Measurements from ENCODE around the gene H19.

H19 gene

DNA sequence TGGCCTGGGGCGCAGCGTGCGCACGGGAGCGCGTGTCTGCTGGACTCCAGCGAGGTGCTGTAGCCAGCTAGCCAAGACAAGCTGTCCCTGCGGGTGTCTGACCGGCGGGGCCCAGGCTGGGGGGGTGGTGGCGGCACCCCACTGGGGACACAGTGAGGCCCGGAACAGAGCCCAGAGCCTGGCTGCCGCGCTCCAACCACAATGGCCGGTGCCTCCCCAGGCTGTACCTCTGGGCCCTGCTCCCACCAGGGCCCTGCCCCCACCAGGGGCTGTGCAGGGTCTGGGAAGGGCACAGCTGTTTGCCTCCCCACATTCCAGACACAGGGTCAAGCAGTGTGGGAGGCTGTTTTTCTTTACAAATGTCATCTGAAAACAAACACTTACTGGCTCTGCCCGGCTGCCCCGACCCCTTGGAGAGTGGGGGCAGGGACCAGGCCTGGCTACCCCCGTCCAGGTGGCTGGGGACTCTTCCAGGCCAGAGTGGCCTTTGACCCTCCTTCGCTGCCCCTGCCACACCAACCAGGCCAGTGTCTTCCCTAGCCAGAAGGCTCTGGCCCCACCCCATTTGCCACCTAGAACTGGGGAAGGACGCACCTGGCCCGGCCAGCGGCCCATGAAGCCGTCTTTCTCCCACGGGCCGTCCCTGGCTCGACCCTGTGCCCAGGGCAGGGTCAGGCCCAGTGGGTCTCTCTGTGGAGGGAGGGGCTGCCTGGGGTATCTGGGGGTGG, 14.6 kb downstream of the H19 start:
- no peak for DNase-seq (ENCODE audit: low read depth in 2 of 2)

DNA sequence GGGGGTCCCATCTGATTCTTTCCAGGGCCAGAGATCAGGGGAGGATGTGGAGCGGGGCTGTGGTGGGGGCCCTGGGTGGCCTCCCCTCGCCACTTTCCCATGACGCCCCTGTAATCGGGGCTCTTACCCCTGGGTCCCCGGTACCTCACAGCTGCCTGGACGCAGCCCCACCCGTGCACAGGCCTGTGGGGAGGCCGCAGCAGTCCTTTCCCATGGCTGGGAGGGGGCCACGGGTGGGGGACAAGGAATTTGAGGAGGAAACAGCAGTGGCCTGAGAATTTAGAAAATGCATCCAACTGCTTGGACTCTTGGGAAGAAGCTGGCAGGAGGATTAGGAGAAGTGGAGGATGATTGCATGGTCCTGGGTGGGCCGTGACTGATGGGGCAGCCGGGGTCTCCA, 18.0 kb downstream of the H19 start:
- no peak for DNase-seq (ENCODE audit: low read depth in 2 of 2)

DNA sequence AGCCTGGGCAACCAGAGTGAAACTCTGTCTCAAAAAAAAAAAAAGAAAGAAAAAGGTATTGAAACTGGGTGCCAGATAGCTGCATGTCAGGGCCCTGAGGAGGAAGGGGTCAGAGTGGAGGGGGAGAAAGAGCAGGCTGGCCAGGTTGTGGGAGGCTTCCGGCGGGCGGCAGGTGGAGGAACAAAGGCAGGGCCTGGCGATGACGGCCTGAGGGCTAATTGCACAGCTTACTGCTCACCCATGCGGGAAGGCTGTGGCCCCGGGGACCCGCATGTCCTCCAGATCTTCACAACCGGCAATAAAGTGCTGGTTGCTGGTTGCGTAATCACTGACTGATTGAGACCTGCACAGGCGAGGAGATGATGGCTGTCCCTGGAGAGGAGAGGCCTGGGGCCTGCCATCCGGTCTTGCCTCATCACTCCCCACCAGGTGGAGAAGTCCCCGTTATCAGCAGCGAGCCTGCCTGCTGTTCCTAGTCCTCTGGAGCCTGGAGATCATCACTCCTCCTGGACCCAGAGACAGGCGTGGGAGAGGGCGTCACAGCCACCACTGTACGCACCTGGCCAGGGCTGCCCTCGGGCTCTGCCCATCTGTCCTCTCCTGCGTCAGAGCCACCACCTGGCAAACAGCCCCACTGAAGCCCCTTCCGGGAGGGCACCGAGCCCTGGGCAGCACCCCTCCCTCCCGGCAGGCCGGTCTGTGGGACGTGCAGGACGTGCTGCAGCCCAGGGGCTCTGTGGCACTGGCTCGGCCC, 18.7 kb downstream of the H19 start:
- DNase-seq (ENCODE audit: low read depth in 2 of 2) = no peak

- no peak for DNase-seq (ENCODE audit: low read depth in 2 of 2)
Observed at GRCh38 chr11:1975185-1975584, 22.5 kb downstream of the H19 start.

- DNase-seq (ENCODE audit: low read depth in 2 of 2) = no peak
Observed at GRCh38 chr11:1970956-1971355, 26.7 kb downstream of the H19 start.

GRCh38 chr11:1969776-1970175, 27.9 kb downstream of the H19 start:
- DNase-seq (ENCODE audit: low read depth in 2 of 2) = no peak

- DNase-seq (ENCODE audit: low read depth in 2 of 2) = no peak
Observed at GRCh38 chr11:1969035-1969434, 28.6 kb downstream of the H19 start.

DNA sequence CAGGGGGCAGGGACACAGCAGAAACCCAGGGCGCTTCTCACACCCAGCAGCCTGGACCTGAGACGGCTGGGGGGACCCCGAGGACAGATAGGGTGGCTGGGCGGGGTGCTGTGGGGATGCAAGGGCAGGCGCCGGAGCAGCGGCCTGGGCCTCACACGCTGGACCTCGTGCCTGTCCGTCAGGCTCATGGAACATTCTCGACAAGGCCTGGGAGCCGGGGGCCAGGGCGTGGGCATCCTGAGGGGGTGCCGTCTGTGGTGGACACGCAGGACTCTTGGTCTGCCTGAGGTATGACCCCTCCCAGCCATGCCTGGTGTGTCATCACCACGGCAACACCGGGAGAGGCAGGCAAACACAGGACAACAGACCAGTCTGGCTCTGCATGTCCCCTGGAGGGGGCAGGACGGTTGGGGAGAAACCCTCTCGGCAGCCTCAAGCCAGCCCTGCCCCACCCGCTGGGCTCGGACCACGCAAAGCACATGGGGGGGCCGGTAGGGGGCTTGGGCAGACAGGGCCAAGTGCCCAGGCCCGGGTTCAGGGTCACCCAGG, 29.1 kb downstream of the H19 start:
- DNase-seq (ENCODE audit: low read depth in 2 of 2) = no peak

DNA sequence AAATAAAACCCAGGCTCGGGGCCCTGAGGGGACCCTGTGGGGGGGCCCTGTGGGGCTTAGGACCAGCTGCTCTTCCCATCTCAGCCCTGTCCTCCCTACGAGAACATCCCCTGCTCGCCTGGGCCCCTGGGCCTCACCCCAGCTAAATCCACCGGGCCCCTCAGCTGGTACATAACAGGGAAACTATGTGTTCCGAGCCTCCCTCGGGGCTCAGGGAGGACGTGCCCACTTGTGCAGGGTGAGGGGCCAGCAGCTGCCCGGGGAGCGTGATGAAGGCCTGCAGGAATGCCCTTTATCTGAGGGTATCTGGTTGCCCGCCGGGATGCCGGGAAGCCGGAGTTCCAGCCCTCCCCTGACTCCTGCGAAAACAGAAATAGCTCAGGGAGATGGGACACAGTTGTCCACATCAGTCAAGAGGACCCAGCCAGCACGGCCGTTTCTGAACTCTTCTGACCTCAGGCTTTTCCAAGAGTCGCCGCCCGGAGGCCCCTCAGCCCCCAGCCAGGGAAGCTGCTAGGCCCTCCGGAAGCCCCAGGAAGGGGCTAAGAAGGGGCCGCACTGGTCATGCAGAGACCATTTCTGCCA, 29.9 kb downstream of the H19 start:
- DNase-seq (ENCODE audit: low read depth in 2 of 2) = no peak

DNA sequence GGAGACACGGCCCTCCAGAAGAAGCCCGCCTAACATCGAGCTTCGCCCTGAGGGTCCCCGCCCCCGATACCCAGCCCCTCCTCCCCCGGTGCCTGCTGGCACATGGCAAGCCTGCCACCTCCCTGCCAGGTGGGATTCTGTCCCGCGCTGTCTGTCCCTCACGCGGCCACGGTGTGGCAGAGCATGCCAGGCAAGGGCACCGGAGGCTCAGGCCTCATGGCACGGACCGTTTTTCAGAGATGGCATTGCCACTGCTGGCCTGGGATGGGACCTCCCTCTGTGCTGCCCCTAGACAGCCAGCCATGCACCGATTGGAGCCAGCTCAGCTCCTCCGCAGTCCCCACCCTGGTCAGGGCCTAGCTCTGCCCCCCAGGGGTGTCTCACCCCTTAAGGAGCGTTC, 31.1 kb downstream of the H19 start:
- DNase-seq (ENCODE audit: low read depth in 2 of 2) = no peak

- no peak for DNase-seq (ENCODE audit: low read depth in 2 of 2)
Observed at GRCh38 chr11:1964955-1965354, 32.7 kb downstream of the H19 start.

DNA sequence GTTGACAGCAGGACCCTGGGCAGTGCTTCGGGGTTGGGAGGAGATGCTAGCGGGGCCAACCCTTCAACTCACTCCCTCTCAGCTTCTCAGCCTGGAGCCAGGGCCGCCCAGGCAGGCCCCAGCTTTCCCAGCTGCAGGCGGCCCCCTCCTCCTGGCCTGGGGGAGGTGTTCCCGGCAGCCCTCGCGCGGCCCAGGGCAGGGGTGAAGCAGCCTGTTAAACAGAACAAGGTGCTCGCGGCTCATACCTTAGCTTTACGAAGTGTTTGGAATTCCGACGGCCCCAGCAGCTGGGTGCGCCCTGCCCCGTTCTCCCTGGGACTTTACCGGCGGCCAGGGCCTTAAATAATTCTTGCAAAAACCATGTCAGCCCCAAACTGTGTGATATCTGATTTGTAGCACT, 33.3 kb downstream of the H19 start:
- DNase-seq (ENCODE audit: low read depth in 2 of 2) = no peak

GRCh38 chr11:1963864-1964263, 33.8 kb downstream of the H19 start:
- DNase-seq (ENCODE audit: low read depth in 2 of 2) = no peak

DNA sequence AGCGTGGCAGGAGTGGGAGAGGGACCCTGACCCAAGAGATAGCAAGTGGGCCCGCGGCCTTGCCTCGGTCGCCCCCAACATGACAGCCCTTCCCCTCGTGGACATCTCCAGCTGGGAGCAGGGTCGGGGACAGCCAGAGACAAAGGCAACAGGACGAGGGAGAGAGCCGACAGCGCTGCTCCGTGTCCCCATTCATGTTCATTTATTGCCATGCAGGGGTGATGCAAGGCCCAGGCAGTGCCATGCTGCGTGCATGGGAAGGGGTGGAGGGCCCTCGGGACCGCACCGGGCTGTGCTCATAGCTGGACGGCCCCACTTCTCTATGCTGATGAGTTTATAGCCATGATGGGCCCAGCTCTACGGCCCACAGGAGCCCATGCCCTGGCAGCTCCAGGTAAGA, 37.9 kb downstream of the H19 start:
- no peak for DNase-seq (ENCODE audit: low read depth in 2 of 2)

DNA sequence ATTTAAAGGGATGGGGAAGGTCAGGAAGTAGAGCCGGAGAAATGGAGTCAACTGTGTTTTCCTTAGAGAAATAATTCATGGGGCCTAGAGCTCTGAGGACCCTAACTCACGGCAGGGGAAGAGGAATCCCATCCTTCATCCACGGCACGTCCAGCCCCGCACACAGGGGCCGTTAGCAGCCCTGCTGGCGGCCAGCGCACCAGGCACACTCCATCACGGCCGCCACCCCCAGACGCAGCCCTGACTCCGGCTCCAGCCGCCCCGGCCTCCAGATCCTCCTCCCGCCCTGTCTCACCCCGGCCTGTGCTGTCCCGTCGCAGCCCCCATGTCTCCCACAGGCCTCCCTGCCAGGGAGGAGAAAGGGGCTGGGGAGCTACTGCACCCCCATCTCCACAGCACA, 39.3 kb downstream of the H19 start:
- no peak for DNase-seq (ENCODE audit: low read depth in 2 of 2)

DNA sequence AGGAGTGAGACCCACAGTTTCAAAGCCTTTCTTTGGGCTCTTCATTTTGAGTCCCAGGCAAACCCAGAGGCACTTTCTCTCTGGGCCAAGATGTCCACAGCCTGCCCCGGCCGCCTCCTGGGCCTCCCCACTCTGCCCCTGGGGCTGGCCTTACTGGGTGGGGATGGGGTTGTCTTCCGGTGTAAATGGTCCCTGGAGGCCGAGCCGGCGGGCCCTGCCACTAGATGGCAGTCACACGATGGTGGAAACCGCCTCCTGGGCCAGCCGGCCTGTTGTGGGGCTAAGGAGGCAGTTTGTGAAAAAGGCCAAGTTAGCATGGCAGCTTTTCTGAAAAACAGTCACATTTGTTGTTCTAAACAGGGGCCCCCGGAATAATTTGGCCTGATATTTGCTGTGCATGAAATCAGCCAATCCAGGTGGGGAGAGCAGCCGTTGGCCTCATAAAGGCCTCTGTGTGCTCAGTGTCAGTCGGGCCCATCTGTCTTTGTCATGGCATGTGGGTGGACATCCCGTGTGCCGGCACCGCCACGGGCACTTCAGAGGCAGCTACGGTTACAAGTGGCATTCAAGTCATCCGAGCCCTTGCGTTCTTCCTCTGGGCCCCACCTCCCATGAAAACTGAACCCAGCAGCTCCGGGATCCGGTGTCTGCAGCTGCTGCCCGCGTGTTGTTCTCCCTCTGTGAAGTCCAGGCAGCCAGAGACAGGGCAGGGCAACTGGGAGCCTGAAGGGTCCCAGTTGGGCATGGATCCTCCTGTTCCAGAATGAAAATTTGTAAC, 44.0 kb downstream of the H19 start:
- peak in 1 of 2 donors; percentile 11 for DNase-seq (ENCODE audit: low read depth in 2 of 2)

DNA sequence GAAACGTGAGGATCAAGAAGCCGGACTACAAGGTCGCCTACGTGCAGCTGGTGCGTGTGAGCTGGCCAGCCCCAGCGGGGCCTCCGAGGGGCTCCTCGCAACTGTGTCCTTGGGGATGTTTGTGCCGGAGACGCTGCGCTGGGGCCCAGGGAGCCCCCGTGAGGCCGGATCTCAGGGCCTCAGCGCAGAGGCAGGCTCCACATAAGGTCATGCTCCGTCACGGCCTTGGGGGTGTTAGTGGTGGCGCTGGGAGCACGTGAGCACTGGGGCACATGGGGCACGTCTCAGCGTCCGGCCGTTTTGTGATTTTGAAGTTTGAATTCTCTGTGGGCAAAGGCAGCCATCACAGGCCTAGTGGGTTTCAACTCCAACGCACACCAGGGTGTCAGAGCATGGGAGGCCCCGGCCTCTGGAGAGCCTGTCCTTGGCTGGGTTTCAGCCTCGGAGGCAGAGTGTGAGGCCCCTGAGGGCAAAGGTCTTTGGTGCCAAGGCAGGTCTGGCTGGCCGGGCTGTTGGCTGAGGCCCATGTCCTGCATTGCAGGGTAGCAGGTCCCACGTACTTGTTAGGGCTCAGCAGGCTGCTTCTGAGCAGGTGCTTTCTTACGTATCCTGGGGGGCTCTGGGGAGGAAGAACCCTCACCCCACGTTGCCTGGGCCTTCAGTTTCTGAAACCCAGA, 44.7 kb downstream of the H19 start:
- no peak for DNase-seq (ENCODE audit: low read depth in 2 of 2)

- no peak for DNase-seq (ENCODE audit: low read depth in 2 of 2)
Observed at GRCh38 chr11:1949922-1950321, 47.7 kb downstream of the H19 start.

GRCh38 chr11:1949302-1949701, 48.3 kb downstream of the H19 start:
- DNase-seq (ENCODE audit: low read depth in 2 of 2) = no peak

- DNase-seq (ENCODE audit: low read depth in 2 of 2) = no peak
Observed at GRCh38 chr11:1948389-1948788, 49.3 kb downstream of the H19 start.

DNA sequence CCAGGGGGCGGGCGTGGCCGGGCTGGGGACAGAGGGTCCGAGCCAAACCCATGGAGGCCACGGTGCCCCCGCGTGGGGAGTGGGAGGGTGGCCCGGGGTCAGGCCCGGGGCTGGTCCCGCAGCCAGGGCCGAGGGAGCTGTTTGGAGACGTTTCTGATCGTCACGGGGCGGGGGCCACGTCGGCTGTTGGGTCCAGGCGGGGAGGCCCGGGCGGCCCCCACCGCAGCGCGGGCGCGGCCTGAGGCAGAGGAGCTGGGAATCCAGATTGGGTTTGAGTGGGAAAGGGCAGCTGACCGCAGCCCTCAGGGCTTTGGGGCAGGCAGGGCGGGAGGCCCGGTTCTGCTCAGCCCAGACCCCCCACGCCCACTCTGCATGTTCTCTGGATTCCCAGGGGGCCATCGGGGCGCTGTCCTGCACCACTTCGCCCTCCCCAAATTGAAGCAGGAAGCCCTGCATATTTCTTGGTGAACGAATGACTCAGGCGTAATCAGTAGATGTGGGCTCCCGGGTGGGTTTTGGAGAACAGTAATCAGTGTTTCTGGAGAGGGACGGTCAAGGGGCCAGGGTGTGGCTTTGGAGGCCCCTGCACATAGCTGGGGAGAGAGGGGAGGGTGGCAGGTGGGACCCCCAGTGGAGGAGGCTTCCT, 49.9 kb downstream of the H19 start:
- no peak for DNase-seq (ENCODE audit: low read depth in 2 of 2)

Data from stimulated activated CD4-positive, alpha-beta T cell treated with anti-CD3 and anti-CD28 coated beads, Interleukin-1b, Interleukin-23, amount 100 ng/mL, for 1 hour (primary cell).